Type B pancreatic cell (in vitro differentiated cells): ENCODE results near the gene LELP1. TPM values are rescaled to one million over a fixed set of nuclear protein-coding genes. Genes with fewer than 3 reads are reported as not detected.

Experiments used
- DNase-seq: peaks from one replicate; pipeline ENCODE4 v3.0.0; 2021; ENCODE audit warnings: mixed read lengths; ENCODE audit not compliant: unreplicated experiment; ENCODE audit errors: extremely low spot score
- H3K27ac Mint-ChIP-seq: 2 replicates; pipeline ENCODE4 v1.8.0; 2021; ENCODE audit warnings: mild to moderate bottlenecking, mixed read lengths
- H3K27me3 Mint-ChIP-seq: 2 replicates; pipeline ENCODE4 v1.8.0; 2021; ENCODE audit warnings: mixed read lengths
- H3K36me3 Mint-ChIP-seq: 2 replicates; pipeline ENCODE4 v1.8.0; 2021; ENCODE audit warnings: mixed read lengths
- H3K4me1 Mint-ChIP-seq: one replicate; pipeline ENCODE4 v1.8.0; 2021; ENCODE audit warnings: mixed read lengths; ENCODE audit not compliant: unreplicated experiment
- H3K4me3 Mint-ChIP-seq: 2 replicates; pipeline ENCODE4 v1.8.0; 2021; ENCODE audit warnings: mild to moderate bottlenecking, mixed read lengths
- H3K9me3 Mint-ChIP-seq: 2 replicates; pipeline ENCODE4 v1.8.0; 2021; ENCODE audit warnings: mixed read lengths
- CTCF ChIP-seq: fragments of 200-600 bp; sonication (generic); conservative IDR thresholded peaks from 2 replicates; pipeline ENCODE4 v1.5.0; 2021; ENCODE audit warnings: antibody characterized with exemption, mild to moderate bottlenecking
- total RNA-seq: library from RNA; stranded (reverse); gene quantifications from 2 replicates; pipeline ENCODE4 v1.2.1, GENCODE V29; 2021; ENCODE audit warnings: low replicate concordance

The LELP1 gene
- total RNA-seq, 1 donor from 2014 or later = not detected

- DNase-seq = no peak
- H3K9me3 Mint-ChIP-seq = peaks cover 4% of the 10 kb centered on the region
- H3K27ac Mint-ChIP-seq = no peak overlapping the region
- peaks cover 4% of the 10 kb centered on the region for H3K36me3 Mint-ChIP-seq
- peaks cover 14% of the 10 kb centered on the region for H3K27me3 Mint-ChIP-seq
- peak; percentile 41 for TF ChIP-seq CTCF
- H3K4me3 Mint-ChIP-seq = no peak overlapping the region
- no peaks in the 10 kb centered on the region for H3K4me1 Mint-ChIP-seq
Measured at GRCh38 chr1:153190373-153190772, 12.9 kb upstream of the LELP1 start.

- peak; percentile 56 for TF ChIP-seq CTCF
- H3K4me1 Mint-ChIP-seq = no peaks in the 10 kb centered on the region
- no peaks in the 10 kb centered on the region for H3K9me3 Mint-ChIP-seq
- no peak for DNase-seq
- no peak overlapping the region for H3K4me3 Mint-ChIP-seq
- no peak overlapping the region for H3K27ac Mint-ChIP-seq
- peaks cover 28% of the 10 kb centered on the region for H3K27me3 Mint-ChIP-seq
- H3K36me3 Mint-ChIP-seq = no peaks in the 10 kb centered on the region
Measured at GRCh38 chr1:153192697-153193096, 10.5 kb upstream of the LELP1 start.

GRCh38 chr1:153194331-153195050 lies 8.7 kb upstream of the LELP1 start:
- no peak overlapping the region for H3K4me3 Mint-ChIP-seq
- DNase-seq = no peak
- no peaks in the 10 kb centered on the region for H3K4me1 Mint-ChIP-seq
- H3K9me3 Mint-ChIP-seq = no peaks in the 10 kb centered on the region
- no peaks in the 10 kb centered on the region for H3K36me3 Mint-ChIP-seq
- H3K27me3 Mint-ChIP-seq = peaks cover 41% of the 10 kb centered on the region
- no peak for TF ChIP-seq CTCF
- no peak overlapping the region for H3K27ac Mint-ChIP-seq

GRCh38 chr1:153195216-153195615 lies 8.0 kb upstream of the LELP1 start:
- H3K27me3 Mint-ChIP-seq = peaks cover 41% of the 10 kb centered on the region
- no peak for DNase-seq
- no peak for TF ChIP-seq CTCF
- H3K27ac Mint-ChIP-seq = no peak overlapping the region
- H3K9me3 Mint-ChIP-seq = no peaks in the 10 kb centered on the region
- no peaks in the 10 kb centered on the region for H3K36me3 Mint-ChIP-seq
- no peaks in the 10 kb centered on the region for H3K4me1 Mint-ChIP-seq
- no peak overlapping the region for H3K4me3 Mint-ChIP-seq

GRCh38 chr1:153202006-153202405 lies 1.2 kb upstream of the LELP1 start:
- H3K27ac Mint-ChIP-seq = no peak overlapping the region
- H3K9me3 Mint-ChIP-seq = no peaks in the 10 kb centered on the region
- TF ChIP-seq CTCF = no peak
- H3K36me3 Mint-ChIP-seq = no peaks in the 10 kb centered on the region
- no peak for DNase-seq
- H3K27me3 Mint-ChIP-seq = peaks cover 29% of the 10 kb centered on the region
- no peaks in the 10 kb centered on the region for H3K4me1 Mint-ChIP-seq
- no peak overlapping the region for H3K4me3 Mint-ChIP-seq

- no peak for TF ChIP-seq CTCF
- Mint-ChIP-seq H3K27ac (no peak overlapping the region), H3K4me3 (no peak overlapping the region), H3K9me3 (no peaks in the 10 kb centered on the region), H3K4me1 (no peaks in the 10 kb centered on the region), H3K36me3 (no peaks in the 10 kb centered on the region), H3K27me3 (peaks cover 22% of the 10 kb centered on the region)
- DNase-seq = no peak
Measured at GRCh38 chr1:153206631-153207030, 3.4 kb downstream of the LELP1 start.
